ENCODE measurements around the gene CCNE1.

Gene CCNE1

DNA sequence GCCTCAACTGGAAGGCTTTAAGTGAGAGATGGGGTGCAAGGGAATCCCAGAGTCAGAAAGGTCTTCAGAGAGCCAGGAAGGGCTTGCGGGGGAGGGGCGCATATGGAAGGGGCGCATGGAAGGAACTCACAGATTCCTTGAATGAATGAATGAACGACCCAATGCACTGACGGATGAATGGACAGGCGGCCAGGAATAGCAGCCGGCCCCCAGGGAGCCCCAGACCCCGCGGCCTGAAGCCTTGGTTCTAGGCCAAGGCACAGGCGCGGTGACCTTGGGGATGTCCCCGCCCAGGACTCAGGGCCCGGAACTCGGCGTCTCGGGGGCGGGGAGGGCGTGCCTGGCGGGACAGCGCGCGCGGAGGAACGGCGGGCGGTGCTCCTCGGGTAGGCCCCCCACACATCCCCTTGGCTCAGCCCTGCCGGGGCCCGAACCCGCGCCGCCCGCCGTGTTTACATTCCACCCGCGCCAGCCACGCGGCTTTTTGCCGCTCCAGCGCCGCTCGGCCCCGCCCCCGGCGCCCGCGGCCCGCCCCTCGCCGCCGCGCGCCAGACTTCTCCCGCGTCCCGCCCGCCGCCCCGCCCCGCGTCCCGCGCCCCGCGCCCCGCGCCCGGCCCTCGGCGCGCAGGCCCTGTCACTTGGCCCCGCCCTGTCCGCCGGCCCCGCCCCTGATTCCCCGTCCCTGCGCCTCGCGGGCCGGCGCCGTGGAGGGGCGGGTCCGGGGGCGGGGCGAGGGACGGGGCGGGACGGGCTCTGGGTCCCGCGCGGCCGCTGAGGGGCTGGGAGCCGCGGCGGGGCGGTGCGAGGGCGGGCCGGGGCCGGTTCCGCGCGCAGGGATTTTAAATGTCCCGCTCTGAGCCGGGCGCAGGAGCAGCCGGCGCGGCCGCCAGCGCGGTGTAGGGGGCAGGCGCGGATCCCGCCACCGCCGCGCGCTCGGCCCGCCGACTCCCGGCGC is at the start of gene CCNE1:
Gene CCNE1 (plus strand): TSS at position 867 of the 955 bp plus-strand sequence. CDS start 565 bp downstream, outside the sequence.
- DNase-seq: peak; percentile 83

DNA sequence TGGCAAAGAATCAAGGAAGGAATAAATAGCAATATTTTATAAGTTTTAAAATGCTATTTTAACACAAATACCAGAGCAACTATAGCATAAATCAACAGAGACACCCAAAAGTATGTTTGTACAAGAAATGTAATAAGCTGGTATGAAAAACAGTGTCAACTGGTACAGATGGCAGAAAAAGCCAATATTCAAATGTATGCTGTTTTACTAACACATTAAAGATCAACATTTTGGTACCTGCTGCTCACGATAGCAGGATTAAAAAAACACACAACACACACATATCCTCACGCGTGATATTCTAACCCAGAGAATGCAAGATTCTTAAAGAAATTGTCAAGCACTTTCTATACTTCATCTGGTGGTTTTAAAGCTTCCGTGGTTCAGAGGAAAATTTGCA is 48.6 kb upstream of the CCNE1 start:
- DNase-seq: no peak

DNA sequence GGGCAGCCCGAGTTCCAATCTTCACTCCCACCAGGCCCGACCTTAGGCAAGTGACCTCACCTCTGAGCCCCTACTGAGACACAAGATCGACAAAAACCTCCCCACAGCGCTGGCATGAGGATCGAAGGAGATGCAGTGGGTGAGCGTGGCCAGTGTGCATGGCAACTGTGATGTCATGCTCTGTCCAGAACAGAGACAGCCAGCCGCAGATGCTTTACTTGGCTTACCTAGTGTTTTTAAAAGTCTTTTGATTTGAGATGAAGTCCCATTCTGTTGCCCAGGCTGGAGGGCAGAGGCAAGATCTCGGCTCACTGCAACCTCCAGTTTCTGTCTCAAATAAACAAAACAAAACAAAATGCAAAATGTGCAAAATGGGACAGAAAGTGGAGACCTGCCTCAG is 47.4 kb upstream of the CCNE1 start:
- no peak for DNase-seq

DNA sequence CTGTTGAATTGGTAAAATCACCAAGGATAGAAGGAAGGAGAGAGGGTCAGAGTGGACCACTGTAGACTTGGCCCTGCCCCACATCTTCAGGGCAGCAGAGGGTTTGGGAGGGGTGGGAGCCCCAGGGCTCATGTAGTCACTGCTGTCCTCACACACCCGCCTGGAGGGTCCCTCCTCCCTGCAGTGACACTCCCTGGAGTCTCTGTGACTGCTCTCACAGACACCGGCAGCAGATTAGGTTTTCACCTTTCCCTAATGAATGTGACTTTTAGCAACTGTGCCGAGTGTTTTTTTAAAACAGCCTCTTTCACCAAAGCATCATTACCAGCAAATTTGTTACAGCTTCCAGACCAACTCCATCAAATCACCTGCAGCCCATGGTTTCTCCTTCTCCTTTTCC is 45.7 kb upstream of the CCNE1 start:
- DNase-seq: no peak

DNA sequence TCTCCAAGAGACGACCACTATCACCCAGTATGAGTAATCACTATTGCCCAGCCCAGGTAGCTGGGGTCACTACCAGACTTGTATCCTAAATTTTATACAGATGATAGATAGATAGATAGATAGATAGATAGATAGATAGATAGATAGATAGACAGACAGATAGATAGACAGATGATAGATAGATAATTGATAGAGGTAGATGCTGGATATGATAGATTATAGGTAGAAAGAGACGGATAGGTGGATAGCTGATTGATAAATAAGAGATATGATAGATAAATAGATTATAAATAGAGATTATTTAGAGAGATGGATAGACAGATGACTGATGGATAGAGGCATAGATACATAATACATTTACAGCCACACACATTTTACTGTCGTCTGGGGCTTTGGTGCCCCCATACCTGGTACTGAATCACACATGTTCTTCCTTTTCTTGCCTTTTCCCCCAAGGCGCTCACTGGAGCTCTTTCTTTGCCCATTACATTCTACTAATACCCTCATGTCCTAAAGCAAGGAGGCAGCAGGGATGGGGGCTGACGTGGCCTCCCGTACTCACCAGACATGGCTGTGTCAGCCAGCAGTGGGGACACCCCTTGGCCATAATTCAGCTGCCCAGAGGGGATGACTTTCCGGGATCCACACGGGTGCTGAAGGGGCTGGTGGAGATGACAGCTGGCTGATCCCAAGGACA is 44.6 kb upstream of the CCNE1 start:
- DNase-seq: no peak

DNA sequence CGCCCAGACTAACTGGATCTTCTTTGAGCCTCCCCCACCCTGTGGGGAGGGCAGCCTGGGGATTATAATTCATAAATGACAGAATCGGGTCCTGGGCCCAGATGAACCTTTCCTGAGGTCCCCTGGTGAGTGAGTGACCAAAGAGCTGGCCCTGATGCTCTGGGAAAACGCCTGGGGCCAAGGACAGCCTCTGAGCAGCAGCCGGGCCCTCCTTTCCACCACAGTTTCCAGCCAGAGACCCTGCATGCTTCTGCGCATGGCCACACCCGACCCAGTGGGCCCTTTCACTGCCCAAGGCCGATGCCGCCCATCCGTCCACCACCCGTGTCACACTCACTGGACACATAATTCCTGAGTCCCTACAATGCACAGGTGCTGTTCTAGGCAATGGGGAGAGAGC is 43.6 kb upstream of the CCNE1 start:
- DNase-seq: no peak

DNA sequence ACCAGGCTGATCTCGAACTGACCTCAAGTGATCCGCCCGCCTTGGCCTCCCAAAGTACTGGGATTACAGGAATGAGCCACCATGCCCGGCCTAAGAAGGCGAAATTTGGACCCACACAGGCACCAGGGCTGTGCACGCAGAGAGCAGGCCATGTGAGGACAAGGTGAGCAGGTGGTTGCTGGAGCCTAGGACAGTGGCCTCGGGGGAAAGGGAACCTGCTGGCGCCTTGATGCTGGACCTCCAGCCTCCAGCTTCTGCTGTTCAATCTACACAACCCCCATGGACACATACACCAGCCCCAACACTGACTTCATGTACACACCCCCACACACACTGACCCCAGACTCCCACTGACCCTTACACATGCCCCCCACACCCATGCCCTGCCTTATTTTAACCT is 41.8 kb upstream of the CCNE1 start:
- DNase-seq: no peak

DNA sequence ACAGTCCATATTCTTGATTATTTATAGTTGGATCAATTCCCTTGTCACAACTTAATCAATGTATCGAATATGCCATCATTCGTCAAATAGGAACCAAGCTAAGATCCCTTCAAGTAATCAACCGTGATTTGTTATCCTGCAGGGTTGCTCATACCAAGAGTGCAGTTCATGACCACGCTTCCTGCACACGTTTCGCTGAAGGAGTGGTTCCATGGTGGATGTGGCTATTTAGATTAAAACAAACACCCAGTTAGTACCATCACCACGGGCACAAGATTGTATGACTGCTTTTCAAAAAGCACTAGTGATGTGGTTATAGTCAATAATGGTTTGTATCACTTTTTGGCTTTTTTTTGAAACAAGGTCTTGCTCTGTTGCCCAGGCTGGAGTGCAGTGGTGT is 41.1 kb upstream of the CCNE1 start:
- no peak for DNase-seq

DNA sequence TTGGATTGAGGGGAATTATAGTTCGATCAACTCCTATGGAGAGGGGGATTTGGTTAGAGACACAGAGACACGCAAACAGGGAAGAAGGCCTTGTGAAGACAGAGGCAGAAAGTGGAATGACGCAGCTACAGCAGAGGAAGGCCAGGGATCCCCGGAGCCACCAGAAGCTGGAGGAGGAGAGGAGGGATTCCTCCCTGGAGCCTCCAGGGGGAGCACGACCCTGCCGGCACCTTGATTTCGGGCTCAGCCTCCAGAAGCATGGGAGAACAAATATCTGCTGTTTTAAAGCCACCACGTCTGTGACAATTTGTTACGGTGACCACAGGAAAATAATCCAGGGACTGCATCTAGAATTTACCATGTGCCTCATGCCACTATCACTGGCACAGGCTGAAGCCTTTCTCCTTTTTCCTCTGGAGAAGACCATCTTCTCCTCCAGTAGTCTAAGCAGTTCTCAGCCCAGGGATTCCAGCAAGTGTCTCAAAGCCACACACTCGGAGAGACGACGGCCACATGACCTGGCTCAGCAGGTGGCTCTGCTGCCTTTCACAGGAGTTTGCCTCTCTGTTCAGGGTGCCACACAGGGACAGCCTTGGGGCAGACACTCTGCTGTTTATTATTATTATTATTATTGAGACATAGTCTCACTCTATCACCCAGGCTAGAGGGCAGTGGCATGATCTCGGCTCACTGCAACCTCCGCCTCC is 39.9 kb upstream of the CCNE1 start:
- DNase-seq: no peak

DNA sequence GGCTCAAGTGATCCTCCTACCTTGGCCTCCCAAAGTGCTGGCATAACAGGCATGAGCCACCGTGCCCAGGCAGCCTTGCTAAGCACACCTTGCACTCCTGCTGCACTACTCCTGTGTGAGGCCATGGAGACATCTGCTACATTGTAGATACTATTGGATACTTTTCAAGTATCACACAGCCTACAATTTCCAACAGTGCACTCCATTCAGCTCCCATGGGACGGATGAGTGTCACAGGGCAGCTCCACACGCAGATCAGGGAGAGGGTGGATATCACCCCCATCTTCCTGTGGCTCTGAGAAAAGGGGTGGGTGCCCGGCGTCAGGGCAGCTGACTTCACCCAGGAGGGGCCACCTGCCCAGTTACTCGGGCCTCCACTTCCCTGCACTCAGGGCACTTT is 39.1 kb upstream of the CCNE1 start:
- DNase-seq: no peak

DNA sequence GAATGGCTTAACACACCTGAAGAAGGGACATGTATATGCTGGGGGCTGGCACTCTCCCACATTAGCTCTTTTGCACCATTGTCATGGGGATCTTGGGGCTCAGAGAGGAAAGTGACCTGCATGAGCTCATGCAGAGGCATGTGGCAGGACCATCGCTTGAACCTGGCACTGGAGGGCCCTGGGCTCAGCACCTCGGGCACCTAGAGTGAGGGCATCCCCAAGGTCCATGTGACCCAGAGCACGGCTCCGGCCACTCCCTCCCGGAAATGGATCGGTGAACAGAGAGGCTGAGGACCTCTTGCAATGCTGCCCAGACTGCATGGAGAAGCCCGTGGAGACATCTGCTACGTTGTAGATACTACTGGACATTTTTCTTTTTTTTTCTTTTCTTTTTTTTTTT is 38.6 kb upstream of the CCNE1 start:
- DNase-seq: no peak

DNA sequence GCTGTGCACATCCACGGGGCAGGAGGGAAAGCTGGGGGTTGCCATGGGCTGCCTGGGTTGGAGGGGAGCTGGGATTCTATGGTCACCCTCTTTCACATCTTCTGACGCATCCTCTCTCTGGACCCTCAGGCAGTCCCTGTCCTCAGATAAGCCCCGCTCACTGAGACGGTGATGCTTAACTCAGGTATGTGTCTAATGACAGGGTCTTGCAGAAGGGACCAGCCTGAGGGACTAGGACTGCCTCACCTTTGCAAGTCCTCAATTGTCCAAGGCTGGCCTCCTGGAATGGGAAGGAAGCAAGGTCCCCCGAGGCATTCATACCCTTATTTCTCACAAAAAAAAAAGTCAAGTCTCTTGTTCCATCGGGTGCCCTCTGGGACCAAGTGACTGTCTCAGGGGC is 37.7 kb upstream of the CCNE1 start:
- no peak for DNase-seq

DNA sequence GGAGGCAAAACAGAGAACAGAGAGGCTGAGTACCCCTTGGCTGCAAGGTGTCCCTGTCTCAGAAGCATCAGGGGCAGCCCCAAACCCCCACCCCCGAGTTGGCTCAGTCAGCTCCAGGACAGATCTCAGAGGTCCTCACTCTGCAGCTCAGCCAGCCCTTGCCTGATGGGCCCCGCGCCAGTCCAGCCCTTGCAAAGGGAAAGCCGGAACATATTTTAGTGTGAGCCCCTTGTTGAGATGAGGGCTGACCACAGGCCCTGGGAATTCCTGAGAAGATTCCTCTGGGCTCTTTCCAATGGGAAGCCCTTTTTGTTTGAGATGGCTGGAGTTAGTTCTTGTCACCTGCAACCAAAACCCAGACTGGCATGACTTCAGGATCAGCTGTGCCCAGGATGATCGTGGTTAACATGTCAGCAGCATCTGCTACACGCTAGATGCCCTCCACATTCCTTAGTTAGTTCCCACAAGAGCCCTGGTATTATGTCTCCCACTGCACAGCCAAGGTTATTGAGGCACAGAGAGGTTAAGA is 33.9 kb upstream of the CCNE1 start:
- DNase-seq: no peak

DNA sequence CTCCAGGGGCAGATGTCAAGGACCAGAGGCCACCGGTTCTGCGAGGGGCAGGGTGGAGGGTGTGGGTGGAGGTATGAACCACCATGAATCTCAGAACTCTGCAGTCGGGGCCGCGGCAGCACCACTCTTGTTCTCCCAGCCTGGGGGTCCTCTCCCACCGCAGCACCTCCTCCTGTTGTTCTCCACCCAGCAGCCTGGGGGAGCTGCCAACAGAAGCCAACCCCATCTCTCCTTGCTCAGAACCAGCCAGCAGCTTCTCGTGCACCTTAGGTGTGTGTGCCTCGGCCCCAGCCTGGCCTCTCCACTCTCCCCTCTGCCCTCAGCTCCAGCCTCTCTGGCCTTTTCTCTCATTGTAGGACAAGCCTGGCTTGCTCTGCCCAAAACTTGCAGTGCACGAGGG is 31.9 kb upstream of the CCNE1 start:
- DNase-seq: no peak

DNA sequence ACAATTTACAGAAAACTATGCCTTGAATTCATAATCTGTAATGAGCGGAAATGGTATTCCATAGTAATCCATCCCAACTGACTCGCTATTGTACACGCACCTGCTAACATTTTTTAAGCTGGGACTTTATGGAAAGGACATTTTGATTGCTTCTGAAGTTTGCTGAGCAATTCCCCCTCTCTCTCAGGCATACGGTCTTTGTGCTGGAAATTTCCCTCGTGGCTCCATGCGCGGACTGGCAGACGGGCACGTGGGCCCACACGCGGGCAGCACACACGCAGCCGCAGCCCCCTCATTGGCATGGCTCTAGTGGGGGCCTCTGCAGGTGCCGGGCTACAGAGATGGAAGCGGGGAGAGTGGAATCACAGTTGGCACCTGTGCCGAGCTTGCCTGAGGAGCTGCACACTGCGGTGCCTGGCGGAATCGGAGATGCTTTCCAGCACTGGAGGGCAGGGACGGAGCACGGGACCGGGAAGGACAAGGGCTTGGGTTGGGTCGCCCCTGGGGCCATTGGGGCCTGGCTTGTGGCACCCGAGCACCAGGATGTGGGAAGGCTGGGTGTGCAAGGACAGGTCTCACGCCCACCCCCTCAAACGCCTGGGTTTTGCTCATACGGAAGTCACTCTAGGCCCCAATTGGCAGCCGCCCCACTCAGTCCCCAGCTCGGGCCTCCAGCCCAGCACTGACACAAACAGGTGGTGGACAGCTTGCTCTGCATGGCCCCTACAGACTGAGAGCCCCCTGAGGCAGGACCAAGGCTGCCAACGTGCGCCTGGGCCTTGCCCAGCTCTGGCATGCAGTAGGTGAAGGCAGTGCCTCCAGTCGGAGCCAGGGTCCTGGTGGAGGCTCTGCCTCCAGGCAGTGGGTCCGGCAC is 30.2 kb upstream of the CCNE1 start:
- DNase-seq: no peak

DNA sequence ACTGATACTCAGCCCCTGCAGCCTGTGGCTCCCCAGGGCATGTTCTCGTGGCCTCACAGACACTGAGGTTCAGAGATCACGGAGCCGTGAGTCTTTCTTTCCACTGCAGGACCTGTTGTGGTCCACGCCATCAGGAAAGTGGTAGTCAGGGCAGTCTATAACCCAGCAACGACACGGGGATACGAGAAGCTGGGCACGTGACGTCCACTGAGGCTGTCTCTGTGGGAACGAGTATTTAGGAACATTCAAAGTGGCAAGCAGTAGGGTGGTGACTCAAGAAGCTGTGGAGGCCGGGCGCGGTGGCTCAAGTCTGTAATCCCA is 29.6 kb upstream of the CCNE1 start:
- DNase-seq: no peak

DNA sequence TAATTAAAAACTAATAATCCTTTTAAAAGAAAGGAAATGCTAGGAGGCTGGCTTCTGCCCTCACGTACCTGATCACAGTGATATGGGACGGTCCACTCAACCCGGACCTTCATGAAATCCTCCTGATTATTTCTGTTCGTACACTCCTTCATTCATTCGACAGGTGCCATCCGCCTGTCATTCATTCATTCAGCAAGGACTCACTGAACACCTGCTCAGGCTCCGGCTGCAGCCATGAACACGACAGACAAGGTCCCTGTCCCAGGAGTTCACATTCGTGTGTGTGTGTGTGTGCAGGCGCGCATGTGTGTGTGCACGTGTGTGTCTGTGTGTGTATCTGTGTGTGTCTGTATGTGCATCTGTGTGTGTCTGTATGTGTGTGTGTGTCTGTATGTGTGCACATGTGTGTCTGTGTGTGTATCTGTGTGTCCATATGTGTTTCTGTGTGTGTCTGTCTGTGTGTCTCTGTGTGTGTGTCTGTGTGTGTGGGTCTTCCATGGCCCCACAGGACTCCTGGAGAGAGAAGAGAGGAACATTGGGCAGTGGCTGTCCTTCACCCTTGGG is 28.1 kb upstream of the CCNE1 start:
- no peak for DNase-seq

DNA sequence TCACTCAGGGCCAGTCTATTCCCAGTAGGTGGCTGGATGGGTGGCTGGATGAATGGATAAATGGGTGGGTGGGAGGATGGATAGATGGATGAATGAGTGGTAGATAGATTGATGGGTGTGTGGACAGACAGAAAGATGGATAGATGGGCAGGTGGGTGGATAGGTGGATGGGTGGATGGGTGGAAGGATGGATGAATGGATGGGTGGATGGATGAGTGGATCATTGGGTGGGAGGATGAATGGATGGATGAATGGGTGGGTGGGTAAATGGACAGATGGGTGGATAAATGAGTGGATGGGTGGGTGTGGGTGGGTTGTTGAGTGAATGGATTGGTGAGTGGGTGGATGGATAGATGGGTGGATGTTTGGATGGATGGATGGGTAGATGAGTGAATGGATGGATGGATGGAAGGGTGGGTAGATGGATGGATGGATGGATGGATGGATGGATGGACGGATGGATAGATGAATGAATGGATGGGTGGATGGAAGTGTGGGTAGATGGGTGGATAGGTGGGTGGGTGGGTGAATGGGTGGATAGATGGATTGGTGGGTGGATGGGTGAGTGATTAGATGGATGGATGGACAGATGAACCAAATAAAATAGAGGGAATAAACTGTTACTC is 27.1 kb upstream of the CCNE1 start:
- no peak for DNase-seq

DNA sequence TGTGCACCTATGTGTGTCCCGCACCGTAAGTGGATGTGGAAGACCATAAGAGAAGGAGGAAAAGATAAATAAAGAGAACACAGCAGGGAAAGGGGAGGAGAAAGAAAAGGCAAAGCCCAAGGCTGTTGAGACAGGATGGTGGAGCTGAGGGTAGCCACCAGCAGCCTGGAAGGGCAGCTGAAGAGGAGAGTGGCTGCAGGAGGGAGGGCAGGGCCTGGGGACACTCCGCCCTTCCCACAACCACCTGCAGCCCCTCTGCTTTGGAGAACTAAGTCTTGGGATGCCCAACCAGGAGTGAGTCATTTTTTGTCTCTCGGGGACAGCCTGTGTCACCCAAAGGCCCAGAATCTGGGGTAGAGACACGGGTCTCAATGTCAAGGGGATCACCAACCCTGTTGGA is 26.4 kb upstream of the CCNE1 start:
- no peak for DNase-seq

DNA sequence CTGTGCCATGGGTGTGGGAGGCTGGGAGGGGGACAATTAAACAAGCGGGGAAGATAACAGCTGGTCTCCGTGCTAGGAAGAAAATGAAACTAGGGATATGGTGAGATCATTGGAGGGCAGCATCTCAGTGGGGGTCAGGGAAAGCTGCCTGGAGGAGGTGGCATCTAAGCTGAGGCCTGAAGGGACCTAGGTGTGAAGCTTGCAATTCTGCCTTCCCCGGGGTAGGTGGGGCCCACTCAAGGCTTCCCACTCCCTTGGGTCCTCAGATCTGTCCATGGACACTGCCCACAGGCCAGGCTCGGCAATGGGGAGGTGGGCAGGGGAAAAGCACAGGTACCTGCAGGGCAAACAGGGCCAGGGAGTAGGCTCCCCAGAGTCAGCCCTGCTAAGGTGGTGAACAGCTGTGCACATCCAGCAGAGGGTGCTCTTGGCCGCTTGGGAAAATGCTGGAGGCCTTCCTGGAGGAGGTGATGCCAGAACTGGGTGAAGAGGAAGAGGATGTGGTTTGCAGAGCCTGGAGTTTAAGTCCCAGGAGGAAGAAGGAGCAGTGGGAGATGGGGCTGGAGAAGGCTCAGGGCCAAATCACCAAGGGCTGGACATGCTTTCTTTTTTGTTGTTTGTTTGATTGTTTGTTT is 25.7 kb upstream of the CCNE1 start:
- no peak for DNase-seq

DNA sequence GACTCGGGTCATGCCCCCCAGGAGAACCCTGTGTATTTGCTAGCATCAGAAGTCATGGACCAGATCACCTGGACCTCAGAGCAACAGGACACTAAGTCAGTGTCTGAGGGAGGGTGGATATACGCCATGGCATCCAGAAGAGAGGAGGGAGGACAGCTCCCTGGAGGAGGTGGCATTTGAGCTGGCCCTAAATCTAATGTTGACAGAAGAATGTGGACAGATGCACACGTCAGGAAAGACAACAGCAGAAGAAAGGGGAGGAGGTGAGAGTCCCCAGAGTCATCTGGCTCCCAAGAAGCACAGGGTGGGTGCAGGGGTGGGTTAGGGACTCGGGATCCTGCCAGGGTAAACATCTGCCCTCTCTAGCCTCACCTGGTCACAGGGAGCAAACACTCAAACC is 24.5 kb upstream of the CCNE1 start:
- DNase-seq: no peak
